ENCODE measurements around the gene SBNO2.

The SBNO2 gene

DNA sequence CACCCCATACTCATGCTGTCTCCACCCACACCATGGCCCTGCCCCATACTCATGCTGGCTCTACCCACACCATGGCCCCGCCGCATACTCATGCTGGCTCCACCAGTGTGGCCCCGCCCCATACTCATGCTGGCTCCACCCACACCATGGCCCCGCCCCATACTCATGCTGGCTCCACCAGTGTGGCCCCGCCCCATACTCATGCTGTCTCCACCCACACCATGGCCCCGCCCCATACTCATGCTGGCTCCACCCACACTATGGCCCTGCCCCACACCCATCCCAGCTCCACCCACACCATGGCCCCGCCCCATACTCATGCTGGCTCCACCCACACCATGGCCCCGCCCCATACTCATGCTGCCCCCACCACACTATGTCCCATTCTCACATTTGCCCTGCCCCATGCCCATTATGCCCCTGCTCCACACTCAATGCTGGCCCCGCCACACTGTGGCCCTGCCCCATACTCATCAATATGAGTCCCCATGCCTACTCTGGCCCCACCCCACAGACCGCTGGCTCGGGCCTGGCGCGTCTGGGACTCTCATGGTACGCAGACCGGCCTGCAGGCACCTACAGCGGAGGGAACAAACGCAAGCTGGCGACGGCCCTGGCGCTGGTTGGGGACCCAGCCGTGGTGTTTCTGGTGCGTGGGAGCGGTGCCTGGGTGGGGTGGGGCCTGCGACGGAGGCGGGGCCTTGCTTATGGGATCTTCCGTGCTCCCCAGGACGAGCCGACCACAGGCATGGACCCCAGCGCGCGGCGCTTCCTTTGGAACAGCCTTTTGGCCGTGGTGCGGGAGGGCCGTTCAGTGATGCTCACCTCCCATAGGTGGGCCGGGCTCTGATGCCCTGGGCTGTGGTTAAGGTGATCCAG is 110.8 kb downstream of the SBNO2 start:
- Histone ChIP-seq H3K4me3 (ENCODE audit: low read length in 2 of 2) (no peak overlapping the region), H3K27ac (ENCODE audit: low read depth in 2 of 2, low read length in 2 of 2) (no peak overlapping the region), H3K4me1 (ENCODE audit: control insufficient read depth in 2 of 2, insufficient read depth in 2 of 2, low read length in 2 of 2) (peaks cover 23 to 28% of the 10 kb centered on the region in 2 donors), H3K27me3 (ENCODE audit: control insufficient read depth in 2 of 2, insufficient read depth in 2 of 2, low read length in 2 of 2) (peaks cover 2 to 11% of the 10 kb centered on the region in 2 donors), H3K36me3 (ENCODE audit: control insufficient read depth in 2 of 2, insufficient read depth in 2 of 2, low read length in 2 of 2) (peaks cover 0 to 4% of the 10 kb centered on the region in 2 donors), H3K9me3 (ENCODE audit: control insufficient read depth in 2 of 2, low read length in 2 of 2) (no peaks in the 10 kb centered on the region), H3K9ac (ENCODE audit: low read depth in 1 of 2, low read length in 2 of 2) (no peak overlapping the region)

DNA sequence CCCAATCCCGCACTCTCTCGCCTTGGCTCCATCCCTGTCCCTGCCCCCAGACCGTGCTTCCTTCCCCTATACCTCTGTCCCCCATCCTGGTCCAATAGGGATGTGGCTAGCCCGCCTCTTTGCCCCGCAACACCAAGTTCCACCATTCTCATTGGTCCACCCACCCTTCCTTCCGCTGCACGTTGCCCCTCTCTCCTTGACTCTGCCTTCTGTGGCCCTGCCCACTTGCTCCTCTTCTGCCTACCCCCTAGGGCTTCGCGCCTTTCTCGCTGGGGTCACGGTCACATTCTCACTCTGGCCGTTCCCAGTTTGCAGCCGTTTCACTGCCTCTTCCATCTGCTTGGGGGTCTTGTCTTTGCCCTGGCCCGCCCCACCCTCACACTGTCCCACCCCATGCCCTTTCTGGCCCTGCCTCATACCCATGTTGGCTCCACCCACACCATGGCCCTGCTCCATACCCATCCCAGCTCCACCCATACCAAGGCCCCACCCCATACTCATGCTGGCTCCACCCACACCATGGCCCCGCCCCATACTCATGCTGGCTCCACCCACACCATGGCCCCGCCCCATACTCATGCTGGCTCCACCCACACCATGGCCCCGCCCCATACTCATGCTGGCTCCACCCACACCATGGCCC is 111.6 kb downstream of the SBNO2 start:
- Histone ChIP-seq H3K4me1 (ENCODE audit: control insufficient read depth in 2 of 2, insufficient read depth in 2 of 2, low read length in 2 of 2) (peaks cover 23 to 28% of the 10 kb centered on the region in 2 donors), H3K9ac (ENCODE audit: low read depth in 1 of 2, low read length in 2 of 2) (no peak overlapping the region), H3K4me3 (ENCODE audit: low read length in 2 of 2) (no peak overlapping the region)

DNA sequence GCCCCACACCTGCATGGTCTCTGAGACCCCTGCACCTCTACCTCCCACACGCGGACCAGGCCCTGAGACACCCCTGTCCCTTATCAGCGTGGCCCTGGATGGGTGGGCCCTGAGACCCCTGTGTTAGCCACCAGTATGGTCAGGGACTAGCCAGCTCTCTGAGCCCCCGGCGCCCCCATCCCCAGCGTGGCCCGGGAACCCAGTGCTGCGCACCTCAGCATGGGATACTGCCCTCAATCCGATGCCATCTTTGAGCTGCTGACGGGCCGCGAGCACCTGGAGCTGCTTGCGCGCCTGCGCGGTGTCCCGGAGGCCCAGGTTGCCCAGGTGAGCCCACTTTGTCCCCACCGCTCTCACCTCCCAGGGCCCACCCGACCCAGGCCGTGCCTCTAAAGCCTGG is 112.1 kb downstream of the SBNO2 start:
- H3K4me3 ChIP-seq (ENCODE audit: low read length in 2 of 2), result no peak overlapping the region
- H3K9me3 ChIP-seq (ENCODE audit: control insufficient read depth in 2 of 2, low read length in 2 of 2), result no peaks in the 10 kb centered on the region
- H3K9ac ChIP-seq (ENCODE audit: low read depth in 1 of 2, low read length in 2 of 2), result no peak overlapping the region
- peaks cover 0 to 4% of the 10 kb centered on the region in 2 donors for H3K36me3 ChIP-seq (ENCODE audit: control insufficient read depth in 2 of 2, insufficient read depth in 2 of 2, low read length in 2 of 2)
- peaks cover 19 to 28% of the 10 kb centered on the region in 2 donors for H3K4me1 ChIP-seq (ENCODE audit: control insufficient read depth in 2 of 2, insufficient read depth in 2 of 2, low read length in 2 of 2)
- peaks cover 0 to 5% of the 10 kb centered on the region in 2 donors for H3K27me3 ChIP-seq (ENCODE audit: control insufficient read depth in 2 of 2, insufficient read depth in 2 of 2, low read length in 2 of 2)
- H3K27ac ChIP-seq (ENCODE audit: low read depth in 2 of 2, low read length in 2 of 2), result no peak overlapping the region

More for the DNA sequence above, 111.6 kb downstream of the SBNO2 start:
- no peaks in the 10 kb centered on the region for H3K9me3 ChIP-seq (ENCODE audit: control insufficient read depth in 2 of 2, low read length in 2 of 2)
- H3K27ac ChIP-seq (ENCODE audit: low read depth in 2 of 2, low read length in 2 of 2), result no peak overlapping the region
- peaks cover 0 to 10% of the 10 kb centered on the region in 2 donors for H3K27me3 ChIP-seq (ENCODE audit: control insufficient read depth in 2 of 2, insufficient read depth in 2 of 2, low read length in 2 of 2)
- H3K36me3 ChIP-seq (ENCODE audit: control insufficient read depth in 2 of 2, insufficient read depth in 2 of 2, low read length in 2 of 2), result peaks cover 0 to 4% of the 10 kb centered on the region in 2 donors

DNA sequence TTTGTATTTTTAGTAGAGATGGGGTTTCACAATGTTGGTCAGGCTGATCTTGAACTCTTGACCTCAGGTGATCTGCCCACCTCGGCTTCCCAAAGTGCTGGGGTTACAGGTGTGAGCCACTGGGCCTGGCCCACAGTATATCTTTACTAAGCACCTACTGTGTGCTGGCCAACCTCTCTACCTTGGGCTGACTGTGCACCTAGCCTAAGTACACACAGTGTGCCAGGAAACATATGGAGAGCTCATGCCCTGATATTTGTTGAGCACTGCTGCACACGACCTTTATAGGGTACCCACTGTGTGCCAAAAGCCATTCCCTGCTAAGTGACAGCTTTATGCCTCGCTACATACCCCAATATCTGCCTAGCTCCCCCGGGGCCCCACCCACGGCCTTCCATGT is 113.4 kb downstream of the SBNO2 start:
- Histone ChIP-seq H3K9me3 (ENCODE audit: control insufficient read depth in 2 of 2, low read length in 2 of 2) (no peaks in the 10 kb centered on the region), H3K4me3 (ENCODE audit: low read length in 2 of 2) (no peak overlapping the region), H3K27ac (ENCODE audit: low read depth in 2 of 2, low read length in 2 of 2) (no peak overlapping the region), H3K36me3 (ENCODE audit: control insufficient read depth in 2 of 2, insufficient read depth in 2 of 2, low read length in 2 of 2) (peaks cover 0 to 7% of the 10 kb centered on the region in 2 donors), H3K9ac (ENCODE audit: low read depth in 1 of 2, low read length in 2 of 2) (no peak overlapping the region), H3K27me3 (ENCODE audit: control insufficient read depth in 2 of 2, insufficient read depth in 2 of 2, low read length in 2 of 2) (no peaks in the 10 kb centered on the region), H3K4me1 (ENCODE audit: control insufficient read depth in 2 of 2, insufficient read depth in 2 of 2, low read length in 2 of 2) (peaks cover 9 to 17% of the 10 kb centered on the region in 2 donors)

DNA sequence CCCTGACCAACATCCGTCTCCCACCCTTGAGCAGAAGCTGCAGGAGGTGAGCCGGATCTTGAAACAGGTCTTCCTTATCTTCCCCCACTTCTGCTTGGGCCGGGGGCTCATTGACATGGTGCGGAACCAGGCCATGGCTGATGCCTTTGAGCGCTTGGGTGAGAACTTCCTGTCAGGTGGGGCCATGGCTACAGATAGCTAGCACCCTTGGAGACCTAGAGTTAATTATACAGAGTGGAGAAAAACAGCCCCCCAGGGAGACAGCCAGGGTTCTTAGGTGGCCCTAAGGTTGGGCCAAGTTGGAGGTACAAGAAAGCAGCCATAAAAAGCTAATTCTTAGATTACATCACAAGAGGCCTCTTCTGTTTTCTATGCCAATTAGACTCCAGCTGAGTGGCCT is 116.0 kb downstream of the SBNO2 start:
- no peak overlapping the region for H3K9ac ChIP-seq (ENCODE audit: low read depth in 1 of 2, low read length in 2 of 2)
- H3K4me1 ChIP-seq (ENCODE audit: control insufficient read depth in 2 of 2, insufficient read depth in 2 of 2, low read length in 2 of 2), result no peaks in the 10 kb centered on the region
- no peak overlapping the region for H3K27ac ChIP-seq (ENCODE audit: low read depth in 2 of 2, low read length in 2 of 2)
- peaks cover 0 to 7% of the 10 kb centered on the region in 2 donors for H3K36me3 ChIP-seq (ENCODE audit: control insufficient read depth in 2 of 2, insufficient read depth in 2 of 2, low read length in 2 of 2)
- H3K27me3 ChIP-seq (ENCODE audit: control insufficient read depth in 2 of 2, insufficient read depth in 2 of 2, low read length in 2 of 2), result no peaks in the 10 kb centered on the region
- no peaks in the 10 kb centered on the region for H3K9me3 ChIP-seq (ENCODE audit: control insufficient read depth in 2 of 2, low read length in 2 of 2)
- H3K4me3 ChIP-seq (ENCODE audit: low read length in 2 of 2), result no peak overlapping the region

Measured in mucosa of rectum (tissue), 2 donors.